NCI-H2029 treated with DMSO at 0.1 percent for 48 hours (cell line): ENCODE results near the gene ST3GAL4.

Experiments
- DNase-seq: peaks from one replicate; lab custom pipeline; 2025; lab: John Stamatoyannopoulos, UW

Gene ST3GAL4

GRCh38 chr11:126452241-126453101, 97.0 kb downstream of the ST3GAL4 start:
- no peak for DNase-seq

- DNase-seq: no peak
Observed at GRCh38 chr11:126456089-126456488, 100.6 kb downstream of the ST3GAL4 start.

- DNase-seq: no peak
Observed at GRCh38 chr11:126456783-126457542, 101.5 kb downstream of the ST3GAL4 start.

GRCh38 chr11:126457817-126458216, 102.3 kb downstream of the ST3GAL4 start:
- no peak for DNase-seq

- no peak for DNase-seq
Observed at GRCh38 chr11:126459691-126460281, 104.3 kb downstream of the ST3GAL4 start.

GRCh38 chr11:126460417-126461095, 105.1 kb downstream of the ST3GAL4 start:
- DNase-seq: no peak

- no peak for DNase-seq
Observed at GRCh38 chr11:126461096-126461440, 105.6 kb downstream of the ST3GAL4 start.

- DNase-seq: no peak
Observed at GRCh38 chr11:126461996-126462395, 106.5 kb downstream of the ST3GAL4 start.

GRCh38 chr11:126462422-126462821, 106.9 kb downstream of the ST3GAL4 start:
- no peak for DNase-seq
